ENCODE measurements around the gene ALKBH5. TPM values are rescaled to one million over a fixed set of nuclear protein-coding genes. Genes with fewer than 3 reads are reported as not detected.

The ALKBH5 gene
- polyA plus RNA-seq, 1 of the 3 experiments (the other 2 are of a cell fraction), result 41.0 TPM

DNA sequence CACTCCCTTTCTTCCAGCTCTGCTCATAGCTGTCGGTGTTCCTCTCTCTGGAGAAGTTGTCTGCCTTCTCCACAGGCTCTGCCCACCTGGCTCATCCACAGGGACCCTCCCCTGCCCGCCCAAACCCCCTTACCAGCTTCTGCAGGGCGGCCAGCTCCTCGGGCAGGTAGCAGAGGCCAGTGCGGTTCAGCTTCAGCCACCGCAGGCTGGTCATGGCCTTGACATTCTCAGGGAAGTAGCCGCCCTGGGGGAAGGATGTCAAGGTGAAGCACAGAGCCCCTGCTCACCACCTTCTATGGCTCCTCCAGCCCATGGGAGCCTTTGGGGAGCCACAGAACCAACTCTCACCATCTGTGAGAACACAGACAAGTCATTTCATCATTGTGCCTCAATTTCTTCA, 73.1 kb downstream of the ALKBH5 start:
- H3K9me3 ChIP-seq, result no peaks in the 10 kb centered on the region
- no peak for DNase-seq
- H3K4me2 ChIP-seq, result peak overlapping the region; percentile 94
- ChIA-PET CTCF (interaction anchor here (0.6 to 3.6 kb wide), 4 partner anchors 9 to 28 kb away, joined by 3 to 21 read pairs (median 4); no protein-coding TSS in a partner anchor), POLR2A (no interaction called here)
- H2AFZ ChIP-seq (ENCODE audit: low read depth), result no peak overlapping the region
- no peaks in the 10 kb centered on the region for H3K9me2 ChIP-seq
- H3K9ac ChIP-seq, result peak overlapping the region; percentile 99; the same call in 1 of the 2 replicates
- no peaks in the 10 kb centered on the region for H3K27me3 ChIP-seq (ENCODE audit: insufficient read depth)
- H3F3A ChIP-seq (replicated peaks; ENCODE audit: insufficient read depth), result peaks cover 12% of the 10 kb centered on the region
- peaks cover 5 to 31% of the 10 kb centered on the region in 2 experiments; a peak in 2 of 4 replicates for H3K4me1 ChIP-seq (ENCODE audit: control insufficient read depth in 1 of 2, insufficient read depth in 2 of 2, low read depth in 1 of 2, low read length in 1 of 2)
- 82% methylated on average over 6 of the region's 7 CpGs for WGBS (ENCODE audit: low lambda C conversion rate)
- peaks cover 48% of the 10 kb centered on the region for H3K79me2 ChIP-seq (ENCODE audit: insufficient read depth)
- peaks cover 36% of the 10 kb centered on the region for H4K20me1 ChIP-seq (ENCODE audit: insufficient read depth)
- peaks cover 18 to 48% of the 10 kb centered on the region in 2 experiments for H3K36me3 ChIP-seq (replicated peaks in 1 of 2; ENCODE audit: control insufficient read depth in 1 of 2, insufficient read depth in 2 of 2, low read length in 1 of 2)
- H3K27ac ChIP-seq (ENCODE audit: low read depth in 2 of 2, low read length in 1 of 2), result no peak overlapping the region
- H3K4me3 ChIP-seq (ENCODE audit: low read depth in 2 of 2, low read length in 1 of 2), result peak overlapping the region in 1 of 2 experiments; percentile 85; a peak in 3 of 4 replicates
- TF ChIP-seq EZH2phosphoT487 (IDR thresholded peaks at IDR 0.05; ENCODE audit: borderline replicate concordance, low read depth) (no peak), MXI1 (IDR thresholded peaks at IDR 0.05; ENCODE audit: low read depth, low read length) (no peak), RAD21 (IDR thresholded peaks at IDR 0.05; ENCODE audit: low read length) (no peak), RXRA (IDR thresholded peaks at IDR 0.05; ENCODE audit: borderline replicate concordance, low read depth) (no peak)
- TF ChIP-seq, protein P1, sequence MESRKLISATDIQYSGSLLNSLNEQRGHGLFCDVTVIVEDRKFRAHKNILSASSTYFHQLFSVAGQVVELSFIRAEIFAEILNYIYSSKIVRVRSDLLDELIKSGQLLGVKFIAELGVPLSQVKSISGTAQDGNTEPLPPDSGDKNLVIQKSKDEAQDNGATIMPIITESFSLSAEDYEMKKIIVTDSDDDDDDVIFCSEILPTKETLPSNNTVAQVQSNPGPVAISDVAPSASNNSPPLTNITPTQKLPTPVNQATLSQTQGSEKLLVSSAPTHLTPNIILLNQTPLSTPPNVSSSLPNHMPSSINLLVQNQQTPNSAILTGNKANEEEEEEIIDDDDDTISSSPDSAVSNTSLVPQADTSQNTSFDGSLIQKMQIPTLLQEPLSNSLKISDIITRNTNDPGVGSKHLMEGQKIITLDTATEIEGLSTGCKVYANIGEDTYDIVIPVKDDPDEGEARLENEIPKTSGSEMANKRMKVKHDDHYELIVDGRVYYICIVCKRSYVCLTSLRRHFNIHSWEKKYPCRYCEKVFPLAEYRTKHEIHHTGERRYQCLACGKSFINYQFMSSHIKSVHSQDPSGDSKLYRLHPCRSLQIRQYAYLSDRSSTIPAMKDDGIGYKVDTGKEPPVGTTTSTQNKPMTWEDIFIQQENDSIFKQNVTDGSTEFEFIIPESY (IDR thresholded peaks at IDR 0.05; ENCODE audit: borderline replicate concordance, low read depth), result no peak

DNA sequence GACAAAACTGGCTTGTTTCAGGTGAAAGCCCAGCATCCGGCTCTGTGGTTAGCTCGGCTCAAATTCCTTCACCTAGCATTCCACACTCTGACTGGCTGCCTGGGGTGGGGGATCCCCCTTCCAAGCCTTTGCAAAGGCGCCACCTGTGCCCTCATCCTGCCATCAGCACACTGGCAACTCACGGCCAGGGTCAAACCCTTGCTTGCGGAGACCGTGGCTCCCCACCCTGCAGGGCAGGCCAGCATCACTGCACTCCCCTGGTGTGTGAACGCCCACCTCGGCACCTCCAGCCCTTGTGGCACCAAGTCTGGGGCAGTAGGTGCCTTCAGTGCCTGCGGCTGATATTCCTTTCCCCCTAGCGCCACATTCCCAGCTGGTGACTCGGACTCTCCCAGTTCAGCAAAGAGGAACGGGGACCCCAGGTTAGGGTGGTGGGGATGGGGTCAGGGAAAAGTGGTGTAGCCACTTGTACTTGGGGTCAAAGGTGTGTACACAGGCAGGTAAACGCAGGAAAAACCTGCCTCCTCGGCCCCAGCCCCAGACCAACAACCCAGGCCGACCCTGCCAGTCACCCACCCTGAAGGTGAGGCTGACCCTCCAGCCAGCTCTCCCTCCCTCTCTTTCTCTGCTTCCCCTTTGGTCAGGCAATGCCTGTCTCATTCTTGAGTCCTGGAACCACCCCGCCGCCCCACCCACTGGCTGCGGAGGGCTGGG, 73.8 kb downstream of the ALKBH5 start:
- Histone ChIP-seq H2AFZ (ENCODE audit: low read depth) (peak overlapping the region; percentile 92; the same call in 1 of the 2 replicates), H3K9ac (peak overlapping the region; percentile 99), H3K79me2 (ENCODE audit: insufficient read depth) (peaks cover 55% of the 10 kb centered on the region), H3K4me3 (ENCODE audit: low read depth in 2 of 2, low read length in 1 of 2) (peak overlapping the region; percentile 85 to 95), H3K27ac (ENCODE audit: low read depth in 2 of 2, low read length in 1 of 2) (peak overlapping the region; percentile 91 to 93), H4K20me1 (ENCODE audit: insufficient read depth) (peaks cover 36% of the 10 kb centered on the region), H3K27me3 (ENCODE audit: insufficient read depth) (no peaks in the 10 kb centered on the region), H3K36me3 (replicated peaks in 1 of 2; ENCODE audit: control insufficient read depth in 1 of 2, insufficient read depth in 2 of 2, low read length in 1 of 2) (peaks cover 15 to 41% of the 10 kb centered on the region in 2 experiments), H3F3A (replicated peaks; ENCODE audit: insufficient read depth) (peaks cover 12% of the 10 kb centered on the region), H3K9me3 (no peaks in the 10 kb centered on the region), H3K9me2 (no peaks in the 10 kb centered on the region), H3K4me1 (ENCODE audit: control insufficient read depth in 1 of 2, insufficient read depth in 2 of 2, low read depth in 1 of 2, low read length in 1 of 2) (peaks cover 8 to 35% of the 10 kb centered on the region in 2 experiments; a peak in 2 of 4 replicates), H3K4me2 (peak overlapping the region; percentile 94)
- 0 out of 2 replicates have a peak, but pooled peaks have one; percentile 32 for TF ChIP-seq FOXJ3 (CRISPR knock-in tag; IDR thresholded peaks at IDR 0.05)
- TF ChIP-seq EP300 (IDR thresholded peaks at IDR 0.05; ENCODE audit: borderline replicate concordance in 1 of 2, low read depth in 1 of 2, low read length in 1 of 2), result no peak
- POLR2A ChIA-PET, result no interaction called here
- 28% methylated on average over 15 of the region's 18 CpGs for WGBS (ENCODE audit: low lambda C conversion rate)
- peak; percentile 70 for DNase-seq
- CTCF ChIA-PET, result interaction anchor here (0.6 to 3.6 kb wide), 4 partner anchors 10 to 28 kb away, joined by 3 to 21 read pairs (median 4); no protein-coding TSS in a partner anchor
